Pancreas (tissue), 10 donors: Measurements from ENCODE around the gene PET100. TPM values are rescaled to one million over a fixed set of nuclear protein-coding genes. Genes with fewer than 3 reads are reported as not detected.

ENCODE experiments used
- ATAC-seq, 4 donors: fragments of 200-7000 bp; cut with Tn5 transposase; one replicate each; pipeline versions ENCODE4 v1.8.0 to v1.9.1; 2020; ENCODE audit warnings: mild to moderate bottlenecking in 4 of 4, moderate library complexity in 4 of 4
- DNase-seq, 6 donors: peaks; one replicate each; pipeline ENCODE4 v3.0.0-alpha.2; 2020
- FAIRE-seq: peaks from 2 replicates; lab custom pipeline; 2012; peaks lifted over from hg19 to GRCh38; lab: Jason Lieb, UNC
- H3K27ac ChIP-seq, 4 donors: fragments of 200-600 bp; sonication (generic); 1 replicate in 3 of 4; 2 replicates in 1 of 4; pipeline versions ENCODE4 v1.5.0 to v1.8.0; 2020
- H3K27me3 ChIP-seq, 4 donors: fragments of 200-600 bp; one replicate each; pipeline ENCODE4 v1.8.0; 2021
- H3K36me3 ChIP-seq, 3 donors: fragments of 200-600 bp; sonication (generic) in 1 of 3; one replicate each; pipeline versions ENCODE4 v1.5.0 to v1.8.0; 2020 to 2021
- H3K4me1 ChIP-seq, 3 donors: fragments of 200-600 bp; one replicate each; pipeline ENCODE4 v1.8.0; 2021
- H3K4me3 ChIP-seq, 4 donors: fragments of 200-600 bp; sonication (generic) in 2 of 4; one replicate each; pipeline versions ENCODE4 v1.5.0 to v1.8.0; 2020 to 2021
- H3K9me3 ChIP-seq, 4 donors: fragments of 200-600 bp; one replicate each; pipeline ENCODE4 v1.8.0; 2021
- WGBS, 2 donors: extraction: QIAGEN DNeasy Blood & Tissue Kit; methylation state at CpG; one replicate each; pipeline ENCODE4 v1.1.7; 2013; 5-methylcytosine and 5-hydroxymethylcytosine counted together
- intact Hi-C, 3 donors: fragments of 100-400 bp; cut with DNase I; formaldehyde crosslinking; loops; one replicate each; pipeline versions ENCODE4 v1.11.1 to v1.14.2; 2022
- polyA plus RNA-seq, 2 donors: library from polyadenylated mRNA; stranded (reverse); fragments of 200-250 nt; gene quantifications; one replicate each; pipeline ENCODE4 v1.2.3, GENCODE V29; 2013
- total RNA-seq, 6 donors: library from RNA; stranded (reverse); fragmentation: NEBNext Ultra II Directional in 4 of 6; extraction: Animal tissue kit (Norgen Biotek cat#: 25700) in 4 of 6; gene quantifications; one replicate each; pipeline versions ENCODE4 v1.2.1 to v1.2.4, GENCODE V29; 2021 to 2023
- TF ChIP-seq, protein P1 (sequence below), 4 donors: fragments of 200-600 bp; sonication (generic) in 3 of 4; IDR thresholded peaks; one replicate each; pipeline versions ENCODE4 v1.5.0 to v1.8.0; 2021; ENCODE audit warnings: antibody characterized with exemption in 4 of 4
- donor health status: healthy with polysubstance abuse.
- donor health status: DM: no; HTN: no; CAD: no; lungs with moderate emphysema.
- donor health status: DM: no; HTN: no; CAD: no.
- donor health status: control.
- donor health status: control.
- donor health status: Bipolar disorder and iron deficiency.
- donor health status: DM: yes; HTN: yes; CAD: no.
- donor health status: DM: no; HTN: no; CAD: no.
- donor health status: DM: no; HTN: no; CAD: no.
- donor health status: DM: yes; HTN: yes; CAD: no.

Gene PET100
- total and polyA plus RNA-seq, 8 donors, result 31.6 to 95.6 (median 50.8) TPM

DNA sequence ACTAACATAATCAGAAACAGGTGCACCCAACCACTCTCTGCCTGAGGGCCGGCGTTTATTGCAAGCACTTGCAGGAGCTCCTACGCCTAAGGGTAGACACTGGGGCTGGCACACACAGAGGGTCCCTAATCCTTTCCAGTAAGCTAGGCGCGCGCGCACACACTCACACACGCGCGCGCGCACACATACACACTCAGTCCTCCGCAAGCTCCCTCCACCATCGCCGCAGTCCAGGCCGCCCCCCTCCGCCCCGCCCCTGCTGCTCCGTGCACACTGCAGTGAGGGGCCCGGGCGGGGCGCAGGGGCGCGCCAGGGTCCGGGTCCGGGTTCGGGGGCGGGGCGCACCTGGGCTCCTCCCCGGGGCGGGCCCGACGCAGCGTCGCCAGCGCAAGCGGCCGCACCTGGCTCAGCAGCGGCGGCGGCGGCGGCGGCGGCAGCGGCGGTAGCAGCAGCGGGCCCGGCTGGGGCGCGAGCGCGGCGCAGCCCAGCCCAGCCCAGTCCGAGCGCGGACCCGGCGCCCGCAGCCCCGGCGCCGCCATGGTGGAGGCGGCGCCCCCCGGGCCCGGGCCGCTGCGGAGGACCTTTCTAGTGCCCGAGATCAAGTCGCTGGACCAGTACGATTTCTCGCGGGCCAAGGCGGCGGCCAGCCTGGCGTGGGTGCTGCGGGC lies 34.0 kb upstream of the PET100 start, which contains the start of gene CAMSAP3:
Gene CAMSAP3, plus strand, starts transcription at position 398 of the 668 bp plus-strand sequence. Its CDS starts 140 bp downstream, at position 538.
- Histone ChIP-seq H3K9me3 (no peaks in the 10 kb centered on the region), H3K27me3 (no peaks in the 10 kb centered on the region), H3K4me3 (peak within 1 kb of the TSS; percentile 35 to 72 (median 55)), H3K36me3 (no peaks in the 10 kb centered on the region), H3K27ac (peak within 1 kb of the TSS in 3 of 4 donors; percentile 28 to 58 (median 37)), H3K4me1 (peaks cover 0 to 5% (median 5%) of the 10 kb centered on the region in 3 donors)
- FAIRE-seq (no peak), DNase-seq (peak; percentile 56 to 86 (median 76)), ATAC-seq (peak; percentile 85 to 94 (median 91))
- WGBS, 2 donors, result 0% methylated on average over 54 to 78 of the region's 78 CpGs
- TF ChIP-seq, protein P1, sequence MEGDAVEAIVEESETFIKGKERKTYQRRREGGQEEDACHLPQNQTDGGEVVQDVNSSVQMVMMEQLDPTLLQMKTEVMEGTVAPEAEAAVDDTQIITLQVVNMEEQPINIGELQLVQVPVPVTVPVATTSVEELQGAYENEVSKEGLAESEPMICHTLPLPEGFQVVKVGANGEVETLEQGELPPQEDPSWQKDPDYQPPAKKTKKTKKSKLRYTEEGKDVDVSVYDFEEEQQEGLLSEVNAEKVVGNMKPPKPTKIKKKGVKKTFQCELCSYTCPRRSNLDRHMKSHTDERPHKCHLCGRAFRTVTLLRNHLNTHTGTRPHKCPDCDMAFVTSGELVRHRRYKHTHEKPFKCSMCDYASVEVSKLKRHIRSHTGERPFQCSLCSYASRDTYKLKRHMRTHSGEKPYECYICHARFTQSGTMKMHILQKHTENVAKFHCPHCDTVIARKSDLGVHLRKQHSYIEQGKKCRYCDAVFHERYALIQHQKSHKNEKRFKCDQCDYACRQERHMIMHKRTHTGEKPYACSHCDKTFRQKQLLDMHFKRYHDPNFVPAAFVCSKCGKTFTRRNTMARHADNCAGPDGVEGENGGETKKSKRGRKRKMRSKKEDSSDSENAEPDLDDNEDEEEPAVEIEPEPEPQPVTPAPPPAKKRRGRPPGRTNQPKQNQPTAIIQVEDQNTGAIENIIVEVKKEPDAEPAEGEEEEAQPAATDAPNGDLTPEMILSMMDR (IDR thresholded peaks at IDR 0.05), result no peak
- intact Hi-C loops, result no loop called here

GRCh38 chr19:7596211-7596937 lies 33.2 kb upstream of the PET100 start:
- H3K9me3 ChIP-seq, result no peaks in the 10 kb centered on the region
- ATAC-seq (peak; percentile 49 to 65 (median 60)), DNase-seq (peak in 5 of 6 donors; percentile 18 to 72 (median 51)), FAIRE-seq (no peak)
- WGBS, 2 donors, result 2% methylated on average over 30 to 68 of the region's 70 CpGs
- no peaks in the 10 kb centered on the region for H3K36me3 ChIP-seq
- H3K4me1 ChIP-seq, result peaks cover 0 to 5% (median 5%) of the 10 kb centered on the region in 3 donors
- H3K27ac ChIP-seq, result peak overlapping the region in 3 of 4 donors; percentile 28 to 58 (median 37)
- intact Hi-C loops, result no loop called here
- peak overlapping the region; percentile 35 to 72 (median 55) for H3K4me3 ChIP-seq
- TF ChIP-seq, protein P1 (IDR thresholded peaks at IDR 0.05), result no peak
- H3K27me3 ChIP-seq, result no peaks in the 10 kb centered on the region

- ATAC-seq (peak in 3 of 4 donors; percentile 33 to 35 (median 33)), FAIRE-seq (no peak), DNase-seq (peak in 1 of 6 donors; percentile 41)
- Histone ChIP-seq H3K4me3 (no peak overlapping the region), H3K4me1 (peaks cover 5 to 10% (median 5%) of the 10 kb centered on the region in 3 donors), H3K27me3 (no peaks in the 10 kb centered on the region), H3K27ac (no peak overlapping the region), H3K9me3 (no peaks in the 10 kb centered on the region), H3K36me3 (no peaks in the 10 kb centered on the region)
- intact Hi-C loops, result no loop called here
- 61 to 67% methylated on average over 9 of the region's 9 CpGs for WGBS, 2 donors
- TF ChIP-seq, protein P1 (IDR thresholded peaks at IDR 0.05), result no peak
Measured at GRCh38 chr19:7597689-7598088, 31.9 kb upstream of the PET100 start.

GRCh38 chr19:7598180-7598579 lies 31.4 kb upstream of the PET100 start:
- Histone ChIP-seq H3K4me3 (no peak overlapping the region), H3K4me1 (peaks cover 5 to 13% (median 5%) of the 10 kb centered on the region in 3 donors), H3K27me3 (no peaks in the 10 kb centered on the region), H3K36me3 (no peaks in the 10 kb centered on the region), H3K9me3 (no peaks in the 10 kb centered on the region), H3K27ac (no peak overlapping the region)
- FAIRE-seq, result no peak
- peak in 1 of 6 donors; percentile 13 for DNase-seq
- ATAC-seq, result no peak
- WGBS, 2 donors, result 64 to 71% methylated on average over 6 of the region's 6 CpGs
- intact Hi-C loops, result no loop called here
- TF ChIP-seq, protein P1 (IDR thresholded peaks at IDR 0.05), result no peak
